ENCODE data around the gene SLC48A1.

DNA sequence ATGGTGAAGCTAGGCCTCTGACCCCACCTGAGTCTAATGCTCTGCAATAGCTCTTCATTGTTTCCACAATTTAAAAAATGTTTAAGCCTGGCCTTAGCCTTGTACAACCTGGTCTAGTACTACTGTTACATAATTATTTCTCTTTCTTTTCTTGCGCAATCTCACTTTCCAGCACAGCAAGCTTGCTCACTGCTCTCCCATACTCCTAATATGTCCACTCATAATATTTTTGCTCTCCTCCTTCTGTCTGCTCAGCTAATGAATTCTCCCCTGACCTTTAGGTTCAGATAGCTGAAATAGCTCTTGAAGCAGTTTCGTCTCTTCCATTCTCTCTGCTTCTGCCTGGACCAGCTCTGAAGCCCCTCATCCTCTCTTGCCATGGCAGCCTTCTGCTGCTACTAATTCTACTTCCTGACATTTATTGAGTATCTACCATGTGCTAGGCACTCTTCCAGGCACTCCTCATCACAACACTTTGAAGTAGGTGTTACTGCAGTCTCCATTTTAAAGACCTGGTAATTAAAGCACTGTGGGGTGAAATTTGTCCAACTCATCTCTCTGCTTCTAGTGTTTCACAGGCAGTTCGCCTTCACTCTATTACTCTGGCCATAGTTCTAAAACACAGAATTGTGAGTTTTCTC lies 2.8 kb upstream of the SLC48A1 start:
- TF ChIP-seq, protein P1, sequence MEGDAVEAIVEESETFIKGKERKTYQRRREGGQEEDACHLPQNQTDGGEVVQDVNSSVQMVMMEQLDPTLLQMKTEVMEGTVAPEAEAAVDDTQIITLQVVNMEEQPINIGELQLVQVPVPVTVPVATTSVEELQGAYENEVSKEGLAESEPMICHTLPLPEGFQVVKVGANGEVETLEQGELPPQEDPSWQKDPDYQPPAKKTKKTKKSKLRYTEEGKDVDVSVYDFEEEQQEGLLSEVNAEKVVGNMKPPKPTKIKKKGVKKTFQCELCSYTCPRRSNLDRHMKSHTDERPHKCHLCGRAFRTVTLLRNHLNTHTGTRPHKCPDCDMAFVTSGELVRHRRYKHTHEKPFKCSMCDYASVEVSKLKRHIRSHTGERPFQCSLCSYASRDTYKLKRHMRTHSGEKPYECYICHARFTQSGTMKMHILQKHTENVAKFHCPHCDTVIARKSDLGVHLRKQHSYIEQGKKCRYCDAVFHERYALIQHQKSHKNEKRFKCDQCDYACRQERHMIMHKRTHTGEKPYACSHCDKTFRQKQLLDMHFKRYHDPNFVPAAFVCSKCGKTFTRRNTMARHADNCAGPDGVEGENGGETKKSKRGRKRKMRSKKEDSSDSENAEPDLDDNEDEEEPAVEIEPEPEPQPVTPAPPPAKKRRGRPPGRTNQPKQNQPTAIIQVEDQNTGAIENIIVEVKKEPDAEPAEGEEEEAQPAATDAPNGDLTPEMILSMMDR (IDR thresholded peaks at IDR 0.05) = no peak
- TF ChIP-seq POLR2AphosphoS5 (IDR thresholded peaks at IDR 0.05) (no peak), EP300 (IDR thresholded peaks at IDR 0.05; ENCODE audit: low read depth) (no peak)
